Measurements from ENCODE around the gene RAB35.

Gene RAB35

DNA sequence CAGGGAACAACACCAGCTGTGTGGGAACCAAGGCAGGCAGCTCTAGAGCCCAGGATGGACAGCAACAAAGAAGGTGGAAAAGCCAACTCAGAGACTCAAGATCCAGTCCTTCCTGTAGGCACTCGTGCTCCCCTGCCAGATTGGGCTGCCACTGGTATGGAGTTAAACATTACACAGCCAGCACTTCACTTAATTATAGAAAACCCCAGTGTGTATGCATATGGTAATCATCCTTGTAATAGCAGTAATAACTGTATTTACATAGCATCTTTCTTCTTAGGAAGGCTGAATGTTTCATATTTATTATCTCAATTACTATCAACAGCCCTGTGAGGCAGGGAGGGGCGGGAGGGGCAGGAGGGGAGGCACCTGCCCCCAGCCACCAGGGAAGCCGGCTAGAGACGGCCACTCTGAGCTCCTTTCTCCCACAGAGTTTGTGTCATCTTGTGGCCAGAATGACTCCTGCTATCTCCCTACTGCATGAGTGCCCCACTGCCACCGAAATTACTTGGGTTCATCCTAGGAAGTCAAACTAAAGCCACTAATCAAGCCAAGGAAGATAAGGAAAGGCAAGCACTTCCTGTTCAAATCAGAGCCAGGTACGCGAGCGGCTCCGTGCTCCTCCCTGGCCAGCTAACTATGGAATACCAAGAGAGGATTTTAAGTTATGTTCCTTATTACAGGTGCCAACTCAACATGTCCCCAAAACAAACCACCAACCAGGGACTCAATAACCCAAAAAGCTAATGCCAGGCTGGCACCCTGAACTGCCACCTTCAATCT lies 15.7 kb upstream of the RAB35 start:
- DNase-seq: no peak

DNA sequence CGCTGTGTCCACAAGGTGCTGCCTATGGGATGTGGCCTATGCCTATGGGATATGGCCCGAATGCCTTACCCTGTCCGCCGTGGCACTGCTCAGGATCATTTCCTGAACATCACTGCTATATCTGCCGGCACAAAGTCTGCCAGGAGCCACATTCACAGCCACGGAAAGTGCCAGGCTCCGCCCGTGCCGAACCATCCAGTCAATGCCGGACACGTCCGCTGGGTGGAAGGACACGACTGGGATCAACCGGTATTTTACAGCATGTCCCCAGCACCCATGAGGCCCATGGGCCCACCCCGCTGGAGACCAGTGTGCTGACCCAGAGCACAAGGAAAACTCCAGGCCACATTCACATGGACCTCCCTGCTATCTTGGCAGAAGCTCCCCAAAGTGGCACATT lies 14.6 kb upstream of the RAB35 start:
- no peak for DNase-seq

DNA sequence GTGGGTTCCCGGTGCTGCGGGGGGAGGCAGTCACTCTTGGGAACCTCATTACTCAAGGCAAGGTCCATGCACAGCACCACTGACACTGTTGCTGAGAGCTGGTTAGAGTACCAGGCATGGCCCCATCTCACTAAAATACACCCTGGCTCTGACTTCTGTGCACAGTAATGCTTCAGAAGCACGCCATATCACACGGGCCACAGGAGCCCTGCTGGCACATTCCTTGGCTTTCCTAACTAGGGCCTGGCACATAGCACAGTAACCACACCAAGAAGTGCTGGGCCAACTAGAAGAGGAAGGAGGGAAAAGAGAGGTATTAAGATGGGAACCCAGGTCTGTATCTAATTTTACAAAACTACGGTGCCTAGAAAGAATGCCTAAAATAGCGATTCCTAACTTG lies 13.5 kb upstream of the RAB35 start:
- DNase-seq: no peak

DNA sequence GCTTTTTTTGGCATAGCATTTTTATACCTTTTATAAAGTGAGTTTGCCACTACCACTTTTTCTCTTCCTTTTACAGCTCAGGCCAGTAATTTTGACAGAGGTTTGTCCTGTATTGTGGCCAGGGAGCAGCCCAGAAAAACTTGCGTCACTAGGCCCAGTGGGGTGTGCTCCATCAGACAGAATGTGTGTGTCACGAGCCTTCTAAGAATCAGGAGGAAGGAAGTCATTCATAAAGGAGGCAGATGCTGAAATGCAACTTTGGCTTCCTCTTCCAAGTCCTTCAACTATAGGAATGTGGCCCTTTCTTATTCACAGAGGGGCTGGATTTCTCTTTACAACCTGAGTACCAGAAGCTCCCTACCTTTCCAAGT lies 10.1 kb upstream of the RAB35 start:
- DNase-seq: no peak

DNA sequence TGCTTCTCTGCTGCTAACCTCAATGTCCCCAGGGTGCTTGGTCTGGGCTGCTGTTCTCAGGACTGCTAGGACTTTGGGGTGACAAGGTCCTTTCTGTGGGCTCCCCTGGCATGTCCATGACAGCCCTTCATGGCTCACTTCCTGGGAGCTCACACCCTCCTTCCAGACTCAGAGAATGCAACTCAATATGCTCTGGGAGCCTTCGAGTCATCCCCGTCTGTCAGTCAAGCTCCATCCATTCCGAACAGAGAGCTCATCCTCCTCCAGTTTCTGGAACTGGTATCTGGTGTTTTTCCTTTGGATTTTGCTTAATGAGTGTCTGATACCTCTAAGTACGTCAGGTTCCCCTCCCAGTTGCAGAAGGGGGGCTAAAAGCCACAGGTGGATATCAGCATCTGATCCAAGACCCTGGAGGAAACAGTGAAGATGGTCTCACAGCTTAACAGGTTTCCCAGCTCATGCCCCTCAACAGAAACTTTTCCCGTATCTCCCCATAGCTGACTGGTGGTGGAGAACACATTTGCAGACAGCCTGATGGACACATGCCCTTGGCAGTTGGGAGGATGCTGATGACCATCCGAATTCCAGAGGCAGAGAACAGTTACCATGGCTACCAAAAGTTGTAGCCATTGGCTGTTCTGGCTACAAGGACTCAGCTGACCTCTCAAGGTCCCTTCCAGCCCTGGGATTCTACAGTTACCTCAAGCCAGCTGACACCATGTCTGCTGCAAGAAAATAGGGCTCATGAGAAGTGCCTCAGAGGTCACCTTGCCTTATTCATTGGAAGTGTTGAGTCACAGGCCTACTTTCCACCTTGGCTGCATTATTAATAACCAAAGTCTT lies 9.5 kb upstream of the RAB35 start:
- DNase-seq: no peak

DNA sequence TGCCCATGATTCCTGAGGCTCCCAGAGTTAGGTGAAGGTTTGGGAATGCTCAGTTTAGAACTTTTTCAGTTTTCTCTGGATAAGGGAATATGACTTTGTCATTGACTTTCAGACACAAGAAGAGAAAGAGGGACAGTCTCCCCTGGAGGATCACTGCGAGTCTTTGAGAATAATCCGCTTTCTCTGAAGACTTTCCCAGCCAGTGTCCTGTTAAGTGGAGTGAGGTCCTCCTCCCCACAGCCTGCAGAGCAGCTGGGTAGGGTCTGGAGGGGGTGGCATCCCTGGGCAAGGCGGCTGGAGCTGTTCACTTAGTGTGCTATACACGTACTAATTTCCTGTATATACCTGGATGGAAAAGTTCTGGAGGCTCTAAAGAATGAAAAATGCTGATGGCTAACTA lies 8.5 kb upstream of the RAB35 start:
- DNase-seq: no peak

DNA sequence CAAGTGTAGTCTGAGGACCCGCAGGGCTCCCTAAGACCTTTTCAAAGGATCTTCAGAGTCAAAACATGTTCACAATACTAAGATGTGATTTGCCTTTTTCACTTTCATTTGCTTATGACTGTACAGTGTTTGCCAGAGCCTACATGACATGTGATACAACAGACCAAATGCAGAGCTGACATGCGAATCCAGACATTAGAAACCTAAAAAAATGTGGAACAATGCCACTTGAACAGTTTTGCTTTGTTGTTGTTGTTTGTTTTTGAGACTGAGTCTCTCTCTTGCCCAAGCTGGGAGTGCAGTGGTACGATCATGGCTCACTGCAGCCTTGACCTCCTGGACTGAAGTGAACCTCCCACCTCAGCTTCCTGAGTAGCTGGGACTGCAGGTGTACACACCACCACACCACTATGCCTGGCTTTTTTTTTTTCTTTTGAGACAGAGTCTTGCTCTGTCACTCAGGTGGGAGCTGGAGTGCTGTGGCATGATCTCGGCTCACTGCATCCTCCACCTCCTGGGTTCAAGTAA lies 5.3 kb upstream of the RAB35 start:
- no peak for DNase-seq

DNA sequence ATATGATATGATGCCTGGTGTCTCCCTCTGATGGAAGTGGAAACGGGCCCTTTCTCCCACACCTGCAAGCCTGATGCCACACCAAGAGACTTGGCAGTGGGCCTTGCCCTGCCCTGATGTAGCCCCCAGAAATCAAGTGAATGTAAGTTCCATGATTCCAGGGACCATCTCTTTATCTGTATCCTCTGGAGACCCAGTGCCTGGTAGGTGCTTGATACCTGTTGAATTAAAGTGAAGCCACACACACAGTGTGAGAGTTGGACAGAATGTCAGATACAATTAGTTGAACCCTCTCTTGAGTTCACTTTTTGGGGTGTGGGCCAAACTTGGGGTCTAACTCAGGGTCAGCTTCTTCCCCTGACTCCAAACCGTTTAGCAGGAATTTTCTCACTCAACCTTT lies 4.8 kb upstream of the RAB35 start:
- no peak for DNase-seq

DNA sequence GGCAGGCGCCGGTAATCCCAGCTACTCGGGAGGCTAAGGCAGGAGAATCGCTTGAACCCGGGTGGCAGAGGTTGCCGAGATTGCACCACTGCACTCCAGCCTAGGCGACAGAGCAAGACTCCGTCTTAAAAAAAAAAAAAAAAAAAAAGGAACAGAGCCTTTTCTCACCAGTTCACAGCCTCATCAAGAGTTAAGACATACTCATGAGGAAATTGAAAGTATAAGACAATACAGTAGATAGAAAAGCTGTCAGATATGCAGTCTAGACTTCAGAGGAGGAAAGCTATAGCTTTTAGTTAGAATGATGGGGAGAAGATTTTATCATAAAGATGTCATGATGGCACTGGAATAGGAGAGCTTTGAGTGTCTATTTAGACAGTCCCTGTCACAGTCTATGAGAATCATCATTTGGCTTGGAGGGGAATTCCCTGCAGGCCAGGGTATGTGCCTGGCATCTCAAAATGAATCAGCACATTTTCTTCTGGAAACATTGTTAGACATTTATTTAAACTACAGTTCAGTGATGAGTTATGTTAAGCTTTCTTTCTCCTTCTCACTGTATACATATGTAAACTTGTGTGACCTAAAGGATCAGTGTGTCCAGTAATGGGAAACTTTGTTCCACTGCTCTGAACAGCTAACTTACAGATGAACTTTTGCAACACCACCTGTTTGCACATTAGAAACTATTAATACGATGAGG lies 2.9 kb upstream of the RAB35 start:
- no peak for DNase-seq

DNA sequence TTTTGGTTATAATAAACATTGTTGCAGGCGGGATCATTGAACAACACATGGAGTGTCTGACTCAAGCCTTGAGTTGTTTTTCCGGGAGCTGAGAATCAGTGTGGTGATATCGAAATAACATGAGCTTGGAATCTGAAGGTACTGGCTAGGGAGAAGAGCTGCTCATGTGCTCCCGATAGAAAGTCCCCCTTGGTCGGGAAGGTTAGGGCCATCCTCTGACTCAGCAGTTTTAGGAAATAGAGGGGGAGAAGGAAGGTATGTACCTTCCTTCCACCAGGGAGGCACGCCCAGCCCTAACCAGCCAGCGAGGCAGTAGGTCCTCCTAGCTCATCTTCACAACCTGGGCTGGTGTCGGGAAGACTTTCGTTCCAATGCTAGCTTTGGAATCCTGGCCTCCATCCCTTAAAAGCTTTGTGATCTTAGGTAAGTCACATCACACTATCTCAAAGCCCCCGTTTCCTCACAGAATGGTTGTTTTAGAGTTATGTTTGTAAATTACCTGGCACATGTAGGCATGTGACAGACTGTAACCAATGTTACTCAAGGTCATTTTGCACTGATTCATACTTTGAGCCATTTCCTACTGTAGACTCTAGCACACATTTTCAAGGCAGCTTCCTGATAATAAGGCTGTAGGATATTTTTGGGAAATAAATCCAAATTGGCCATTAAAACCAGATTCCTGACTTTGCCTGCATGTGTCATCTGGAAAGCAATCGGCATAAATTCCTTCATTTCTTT lies 1.9 kb upstream of the RAB35 start:
- DNase-seq: no peak

DNA sequence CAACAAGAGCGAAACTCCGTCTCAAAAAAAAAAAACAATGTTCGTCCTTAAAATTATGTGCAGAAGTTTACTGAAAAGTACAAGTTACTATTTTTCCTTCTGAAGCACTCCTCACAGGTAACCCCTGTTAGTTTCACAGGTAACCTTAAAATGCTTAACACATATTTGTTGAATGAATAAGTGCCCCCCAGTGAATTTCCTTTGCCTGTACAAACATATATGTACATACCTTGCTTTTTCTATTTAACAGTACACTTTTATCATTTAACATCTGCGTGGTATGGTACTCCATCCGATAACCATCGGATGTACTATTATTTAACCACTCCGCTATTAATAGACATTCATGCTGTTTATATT lies 1.4 kb upstream of the RAB35 start:
- no peak for DNase-seq

DNA sequence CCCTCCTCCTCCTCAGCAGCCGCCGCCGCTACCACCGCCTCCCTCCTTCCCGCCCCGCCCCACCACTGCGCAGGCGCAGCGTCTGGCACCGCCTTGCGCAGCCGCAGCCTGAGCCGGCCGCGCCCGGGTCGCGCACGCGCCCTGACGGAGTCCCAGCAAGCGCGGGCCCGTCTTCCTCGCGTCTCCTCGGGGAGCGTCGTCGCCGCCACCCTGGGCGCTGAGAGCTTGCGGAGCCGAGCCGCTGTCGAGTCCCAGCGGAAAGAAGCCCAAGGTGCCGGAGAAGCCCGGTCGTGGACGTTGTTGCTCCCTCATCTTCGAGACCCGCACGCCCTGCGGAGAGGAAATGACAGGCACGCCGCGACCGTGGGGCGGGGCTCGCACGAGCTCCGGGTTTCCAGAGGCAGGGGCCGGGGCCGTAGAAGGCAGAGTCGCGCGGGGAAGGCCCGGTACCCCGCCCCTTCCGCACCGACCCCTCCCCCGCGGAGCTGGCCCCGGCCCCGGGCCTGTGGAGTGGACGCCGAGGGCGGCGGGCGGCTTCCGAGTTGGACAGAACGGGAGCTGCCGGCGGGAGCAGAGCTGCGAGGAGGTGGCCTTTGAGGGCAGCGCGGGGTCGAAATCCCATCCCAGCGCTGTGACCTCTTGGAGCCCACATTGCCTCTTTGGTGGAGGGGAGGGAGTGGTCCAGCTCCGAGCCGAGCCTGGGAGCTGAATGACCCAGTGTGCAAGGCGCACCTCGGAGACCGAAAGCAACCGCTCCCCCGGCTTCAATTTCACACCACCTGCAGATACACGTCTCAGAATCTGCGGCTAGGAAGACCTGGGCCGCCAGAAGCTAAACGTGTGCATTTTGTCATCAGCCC lies 469 bp upstream of the RAB35 start:
- DNase-seq: peak; percentile 72

DNA sequence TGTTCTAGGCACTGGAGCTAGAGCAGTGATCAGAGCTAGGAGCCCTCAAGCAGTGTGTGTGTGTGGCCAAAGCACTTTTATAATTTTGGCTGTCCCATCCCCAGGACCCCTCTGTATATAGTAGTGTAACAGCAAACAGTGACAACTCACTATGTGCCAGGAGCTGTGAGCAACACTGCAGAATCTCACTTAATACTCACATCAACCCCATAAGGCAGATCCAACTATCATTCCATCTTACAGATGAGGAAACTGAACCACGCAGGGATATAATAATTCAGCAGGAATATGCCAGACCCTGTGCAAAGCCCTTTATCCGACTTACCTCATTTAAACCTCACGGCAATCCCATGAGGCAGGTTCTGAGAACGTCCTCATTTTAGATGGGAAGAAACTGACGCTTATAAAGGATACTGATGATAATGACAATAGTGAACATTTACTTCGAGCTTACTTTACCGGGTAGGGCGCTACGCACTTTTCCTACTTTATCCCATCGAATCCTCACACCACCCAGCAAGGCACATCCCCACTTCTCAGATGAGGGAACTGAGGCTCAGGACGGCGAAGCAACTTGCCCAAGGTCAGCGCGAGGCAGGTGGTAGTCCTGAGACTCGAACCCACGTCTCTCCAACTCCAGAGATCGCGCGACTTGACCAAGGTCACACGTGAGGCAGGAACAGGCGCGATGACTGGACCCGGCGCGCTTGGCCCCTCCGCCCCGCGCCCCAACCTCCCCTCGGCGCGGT lies 687 bp downstream of the RAB35 start:
- no peak for DNase-seq

DNA sequence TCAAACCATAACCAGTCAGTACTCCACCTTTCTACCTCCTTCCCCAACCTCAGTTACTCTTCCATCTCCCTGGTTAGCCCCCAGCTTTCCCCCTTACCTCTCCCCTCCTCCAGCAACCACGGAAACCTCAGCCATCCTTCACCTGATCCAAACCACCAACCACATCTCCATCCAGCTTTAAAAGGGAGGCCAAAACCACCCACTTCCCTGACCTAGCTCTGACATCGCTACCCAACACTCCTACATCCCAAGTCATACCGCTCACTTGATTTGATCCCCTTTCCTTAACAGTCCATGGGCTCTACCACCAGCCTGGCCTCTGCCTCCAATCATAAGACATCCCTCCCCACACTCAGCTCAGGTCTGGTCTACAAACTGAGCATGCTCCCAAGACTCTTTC lies 1.5 kb downstream of the RAB35 start:
- DNase-seq: no peak

DNA sequence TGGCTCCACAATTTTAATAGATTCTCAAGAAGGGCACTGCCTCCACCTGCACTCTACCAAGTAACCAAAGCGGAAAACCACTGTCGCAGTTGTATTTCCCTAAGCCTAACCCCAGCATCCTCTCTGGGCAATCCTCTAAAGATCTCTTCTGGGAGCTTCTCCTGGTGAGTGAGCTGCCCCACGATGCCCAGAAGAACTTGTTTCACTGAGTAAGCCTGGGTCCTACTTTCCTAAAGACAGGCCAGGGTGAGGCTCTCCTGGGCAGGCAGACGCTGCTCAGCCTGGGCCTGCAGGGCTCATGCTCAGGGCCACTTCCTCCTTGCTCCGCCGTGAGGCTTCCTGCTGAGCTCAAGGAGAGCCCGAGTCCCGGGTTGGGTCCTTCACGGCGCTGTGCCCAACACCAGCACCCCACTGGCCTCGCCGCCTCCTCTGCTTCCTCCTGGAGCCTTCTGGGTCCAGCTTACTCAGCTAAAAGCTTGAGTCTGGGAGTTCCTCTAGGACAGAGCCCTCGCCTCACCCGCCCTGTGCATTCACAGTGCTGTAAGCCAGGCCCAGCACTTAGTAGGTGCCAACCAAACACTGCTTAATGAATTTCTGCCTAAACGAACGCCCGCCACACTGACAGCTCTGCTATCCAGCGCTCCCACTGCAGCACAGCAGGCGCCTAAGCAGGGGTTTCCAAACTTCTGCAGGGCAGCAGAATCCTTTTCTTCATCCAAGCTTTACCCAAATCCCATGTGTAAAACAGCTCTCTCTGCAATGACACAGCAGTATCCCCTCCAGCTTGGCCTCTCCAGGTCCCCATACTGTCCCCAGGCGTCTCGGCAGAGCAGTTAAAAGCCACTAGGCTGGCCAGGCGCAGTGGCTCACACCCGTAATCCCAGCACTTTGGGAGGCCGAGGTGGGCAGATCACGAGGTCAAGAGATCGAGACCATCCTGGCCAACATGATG lies 5.7 kb downstream of the RAB35 start:
- DNase-seq: no peak

DNA sequence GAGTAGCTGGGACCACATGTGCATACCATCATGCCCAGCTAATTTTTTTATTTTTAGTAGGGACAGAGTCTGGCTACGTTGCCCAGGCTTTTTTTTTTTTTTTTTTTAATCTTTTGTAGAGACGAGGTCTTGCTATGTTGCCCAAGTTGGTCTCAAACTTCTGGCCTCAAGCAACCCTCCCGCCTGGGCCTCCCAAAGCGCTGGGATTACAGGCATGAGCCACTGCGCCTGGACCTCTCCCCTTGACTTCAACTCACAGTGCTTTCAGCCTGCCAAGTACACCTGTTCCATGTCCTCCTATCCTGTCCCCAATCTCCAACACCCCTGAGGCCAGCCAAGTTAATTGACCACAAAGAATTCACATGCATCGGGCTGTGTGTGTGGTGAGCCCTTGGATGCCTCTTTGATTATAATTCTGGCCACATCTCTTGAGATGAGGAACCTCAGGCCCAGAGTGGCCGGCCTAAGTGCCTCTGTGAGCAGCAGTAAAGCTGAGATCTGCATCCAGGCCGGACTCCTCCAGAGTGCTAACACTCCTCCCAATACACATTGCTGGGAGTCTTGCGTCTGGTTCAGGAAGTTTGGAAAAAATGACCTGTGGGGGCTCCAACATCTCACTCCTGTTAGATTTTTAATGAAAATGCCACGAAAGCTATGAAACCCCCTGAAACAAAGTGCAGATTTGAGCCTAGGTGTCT lies 6.8 kb downstream of the RAB35 start:
- no peak for DNase-seq

DNA sequence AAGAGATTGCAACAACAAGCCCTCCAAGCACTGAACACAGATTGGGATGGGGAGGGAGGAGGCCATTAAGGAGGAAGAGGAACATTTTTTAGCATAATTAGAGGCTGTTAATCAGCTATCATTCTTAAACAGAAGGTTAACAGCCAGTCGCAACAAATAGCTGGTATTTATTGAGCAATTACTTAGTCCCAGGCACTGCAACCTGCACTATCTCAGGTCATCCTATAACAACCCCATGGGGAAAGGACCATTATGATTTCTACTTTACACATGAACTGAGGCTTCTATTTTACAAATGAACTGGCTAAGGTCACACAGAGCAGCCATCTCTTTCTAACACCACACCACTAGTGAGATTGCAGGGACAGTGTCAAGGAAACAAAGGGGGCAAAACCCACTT lies 10.4 kb downstream of the RAB35 start:
- DNase-seq: no peak

DNA sequence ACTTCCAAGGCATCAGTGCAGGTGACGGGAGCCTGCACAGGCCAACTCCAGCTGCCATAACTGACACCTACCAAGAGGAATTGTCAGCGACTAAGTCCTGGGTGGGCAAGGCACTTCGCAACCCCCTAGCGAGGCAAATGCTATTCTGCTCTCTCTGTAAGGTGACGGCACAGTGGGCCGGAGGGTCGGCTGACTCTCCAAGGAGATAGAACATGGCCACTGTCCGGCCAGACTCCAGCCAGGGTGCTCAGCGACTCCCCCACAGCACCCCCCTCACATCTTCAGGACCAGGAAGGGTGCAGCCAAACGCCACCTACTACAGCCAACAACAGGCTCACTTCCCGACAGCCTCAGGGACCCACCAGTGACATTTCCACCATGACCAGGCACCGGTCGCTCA lies 13.2 kb downstream of the RAB35 start:
- DNase-seq: no peak

DNA sequence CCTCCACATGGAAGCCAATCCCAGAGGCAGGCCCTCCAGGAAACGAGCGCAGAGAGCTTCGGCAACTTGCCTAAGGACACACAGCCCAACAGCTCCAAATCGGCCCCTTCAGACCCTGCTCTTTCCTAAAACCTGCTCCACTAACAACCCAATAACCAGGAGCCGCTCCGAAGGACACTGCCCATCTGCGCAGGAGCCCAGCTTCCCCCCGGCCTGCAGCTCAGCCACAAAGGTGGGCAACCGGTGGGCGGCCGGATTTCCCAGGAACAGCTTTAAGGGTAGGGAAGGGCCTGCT lies 13.6 kb downstream of the RAB35 start:
- DNase-seq: no peak
